NB4 (cell line): ENCODE results near the gene STX1B.

Experiments
- DNase-seq: peaks from one replicate; pipeline ENCODE4 v3.0.0; 2010; ENCODE audit warnings: low read depth
- H3K4me3 ChIP-seq: one replicate; pipeline ENCODE4 v1.5.1; 2011; ENCODE audit warnings: mild to moderate bottlenecking, low read depth, low read length, moderate library complexity
- CTCF ChIP-seq: IDR thresholded peaks from one replicate; pipeline ENCODE4 v1.5.1; 2012; ENCODE audit warnings: low read depth, low read length
- MYC ChIP-seq: IDR thresholded peaks from 2 replicates; pipeline ENCODE4 v1.6.1; 2011; ENCODE audit warnings: low read depth, low read length
- POLR2A ChIP-seq: IDR thresholded peaks from 2 replicates; pipeline ENCODE4 v1.6.1; 2011; ENCODE audit warnings: mild to moderate bottlenecking; ENCODE audit not compliant: insufficient read length; ENCODE audit errors: extremely low read depth
- TF ChIP-seq, protein P1 (sequence below): IDR thresholded peaks from 2 replicates; pipeline ENCODE4 v1.6.1; 2011; ENCODE audit warnings: low read depth, low read length

Gene STX1B

DNA sequence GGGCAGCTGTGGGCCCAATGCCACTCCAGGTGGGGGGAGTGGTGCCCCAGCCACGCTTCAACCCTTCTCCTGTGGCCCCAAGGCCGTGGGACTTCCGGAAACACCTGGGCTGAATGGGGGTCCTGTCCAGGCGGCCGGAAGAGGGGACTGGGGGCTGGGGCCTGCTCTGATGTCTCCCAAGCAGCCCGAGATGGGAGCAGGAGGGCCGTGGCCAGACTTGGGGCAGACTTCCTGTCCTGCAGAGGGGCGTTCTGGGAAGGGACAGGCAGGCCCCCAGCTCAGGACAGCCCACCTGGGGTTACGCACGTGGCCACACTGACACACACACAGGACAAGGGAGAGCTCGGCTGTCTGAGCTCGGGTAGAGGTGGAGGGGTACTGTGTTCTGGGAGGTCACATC, 20.3 kb downstream of the STX1B start:
- H3K4me3 ChIP-seq, result no peak overlapping the region
- no peak for DNase-seq
- TF ChIP-seq CTCF, result no peak
- no peak for TF ChIP-seq POLR2A
- TF ChIP-seq, protein P1, sequence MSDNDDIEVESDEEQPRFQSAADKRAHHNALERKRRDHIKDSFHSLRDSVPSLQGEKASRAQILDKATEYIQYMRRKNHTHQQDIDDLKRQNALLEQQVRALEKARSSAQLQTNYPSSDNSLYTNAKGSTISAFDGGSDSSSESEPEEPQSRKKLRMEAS, result no peak

GRCh38 chr16:30989469-30990047, 20.9 kb downstream of the STX1B start:
- H3K4me3 ChIP-seq, result no peak overlapping the region
- DNase-seq, result no peak
- TF ChIP-seq, protein P1, result no peak
- TF ChIP-seq CTCF (no peak), POLR2A (no peak), MYC (no peak)

DNA sequence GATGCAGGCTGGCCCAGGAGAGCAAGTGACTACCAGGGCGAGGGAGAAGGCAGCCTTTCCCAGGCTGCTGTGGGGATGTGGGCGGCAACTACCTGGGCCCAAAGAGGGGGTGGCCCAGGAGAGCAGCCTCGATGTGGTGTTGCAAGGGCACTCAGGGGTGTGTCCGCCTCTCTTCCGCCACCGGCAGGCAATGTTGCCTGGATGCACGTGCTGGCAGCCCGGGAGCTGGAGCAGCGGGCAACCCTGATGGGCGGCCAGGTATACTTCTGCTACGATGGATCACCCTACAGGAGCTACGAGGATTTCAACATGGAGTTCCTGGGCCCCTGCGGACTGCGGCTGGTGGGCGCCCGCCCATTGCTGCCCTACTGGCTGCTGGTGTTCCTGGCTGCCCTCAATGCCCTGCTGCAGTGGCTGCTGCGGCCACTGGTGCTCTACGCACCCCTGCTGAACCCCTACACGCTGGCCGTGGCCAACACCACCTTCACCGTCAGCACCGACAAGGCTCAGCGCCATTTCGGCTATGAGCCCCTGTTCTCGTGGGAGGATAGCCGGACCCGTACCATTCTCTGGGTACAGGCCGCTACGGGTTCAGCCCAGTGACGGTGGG, 22.8 kb downstream of the STX1B start:
- TF ChIP-seq POLR2A, result no peak
- TF ChIP-seq CTCF, result no peak
- TF ChIP-seq MYC, result no peak
- TF ChIP-seq, protein P1, result no peak
- no peak overlapping the region for H3K4me3 ChIP-seq
- DNase-seq, result no peak

DNA sequence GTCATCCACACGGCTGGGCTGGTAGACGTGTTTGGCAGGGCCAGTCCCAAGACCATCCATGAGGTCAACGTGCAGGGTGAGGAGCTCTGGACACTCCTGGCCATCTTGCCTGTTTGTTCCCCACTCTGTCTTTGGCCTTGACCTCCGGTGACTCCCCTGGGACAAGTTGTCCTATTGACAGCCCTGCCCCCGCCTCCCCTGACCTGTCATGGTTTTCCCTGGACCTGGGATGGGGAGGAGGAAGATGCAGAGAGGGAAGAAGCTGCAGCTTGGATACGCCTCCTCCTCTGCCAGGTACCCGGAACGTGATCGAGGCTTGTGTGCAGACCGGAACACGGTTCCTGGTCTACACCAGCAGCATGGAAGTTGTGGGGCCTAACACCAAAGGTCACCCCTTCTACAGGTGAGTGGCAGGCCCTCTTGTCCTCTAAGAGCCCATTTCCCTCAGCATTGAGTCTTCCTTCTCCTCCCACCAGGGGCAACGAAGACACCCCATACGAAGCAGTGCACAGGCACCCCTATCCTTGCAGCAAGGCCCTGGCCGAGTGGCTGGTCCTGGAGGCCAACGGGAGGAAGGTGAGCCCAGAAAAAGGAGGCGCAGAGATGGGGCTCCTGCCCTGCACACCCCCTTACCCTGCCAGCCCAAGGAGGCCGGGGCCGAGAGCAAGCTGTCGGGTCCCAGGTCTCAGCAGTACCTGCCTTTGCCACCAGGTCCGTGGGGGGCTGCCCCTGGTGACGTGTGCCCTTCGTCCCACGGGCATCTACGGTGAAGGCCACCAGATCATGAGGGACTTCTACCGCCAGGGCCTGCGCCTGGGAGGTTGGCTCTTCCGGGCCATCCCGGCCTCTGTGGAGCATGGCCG, 24.1 kb downstream of the STX1B start:
- H3K4me3 ChIP-seq, result no peak overlapping the region
- no peak for DNase-seq

DNA sequence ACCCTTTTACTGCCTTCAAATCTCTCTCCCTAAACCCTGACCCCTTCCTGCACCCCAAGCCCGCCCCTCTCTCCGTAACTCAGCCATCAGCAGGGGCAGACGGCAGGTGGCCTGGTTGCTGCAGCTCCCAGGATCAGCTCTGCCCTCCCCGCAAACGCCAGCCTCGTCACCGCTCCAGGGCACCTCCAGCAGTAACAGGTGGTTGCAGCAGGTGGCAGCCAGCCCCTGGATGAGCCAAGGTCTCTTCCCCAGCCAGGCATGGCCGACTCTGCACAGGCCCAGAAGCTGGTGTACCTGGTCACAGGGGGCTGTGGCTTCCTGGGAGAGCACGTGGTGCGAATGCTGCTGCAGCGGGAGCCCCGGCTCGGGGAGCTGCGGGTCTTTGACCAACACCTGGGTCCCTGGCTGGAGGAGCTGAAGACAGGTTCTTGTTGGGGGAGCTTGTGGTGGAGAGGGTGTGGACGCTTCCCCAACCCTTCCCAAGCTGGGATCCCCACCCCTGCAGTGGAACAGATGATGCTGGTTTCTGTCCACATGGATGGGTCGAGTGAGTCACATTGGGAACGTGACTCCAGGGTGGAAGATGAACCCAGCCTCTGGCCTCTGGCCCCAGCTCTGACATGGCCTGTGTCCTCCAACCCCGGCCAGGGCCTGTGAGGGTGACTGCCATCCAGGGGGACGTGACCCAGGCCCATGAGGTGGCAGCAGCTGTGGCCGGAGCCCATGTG, 24.9 kb downstream of the STX1B start:
- peak; percentile 38 for DNase-seq
- no peak for TF ChIP-seq CTCF
- TF ChIP-seq MYC, result no peak
- TF ChIP-seq POLR2A, result no peak
- TF ChIP-seq, protein P1, result no peak
- H3K4me3 ChIP-seq, result no peak overlapping the region

More for the DNA sequence above, 24.1 kb downstream of the STX1B start:
- no peak for TF ChIP-seq CTCF
